SK-N-SH (cell line): ENCODE data around the gene SYPL2. TPM values are rescaled to one million over a fixed set of nuclear protein-coding genes. Genes with fewer than 3 reads are reported as not detected.

ENCODE experiments used
- CTCF ChIA-PET: fragments of 300-600, 350-600 bp; formaldehyde crosslinking; extraction: SDS; loops from one replicate; lab custom pipeline; 2021; lab: Yijun Ruan, JAX
- POLR2A ChIA-PET: fragments of 350-600 bp; sonication (Branson Sonifier 250); formaldehyde crosslinking; extraction: SDS; loops from one replicate; lab custom pipeline; 2020; ENCODE audit warnings: antibody characterized with exemption, inconsistent platforms; lab: Yijun Ruan, JAX
- DNase-seq: peaks from one replicate; pipeline ENCODE4 v3.0.0; 2012
- H2AFZ ChIP-seq: fragments of 200-600 bp; sonication (generic); 2 replicates; pipeline ENCODE4 v1.8.1; 2016; ENCODE audit warnings: antibody characterized with exemption, mild to moderate bottlenecking, low read depth
- H3F3A ChIP-seq: fragments of 200-600 bp; sonication (generic); replicated peaks from 2 replicates; pipeline ENCODE3; 2016; ENCODE audit warnings: antibody characterized with exemption, mild to moderate bottlenecking; ENCODE audit not compliant: insufficient read depth
- H3K27ac ChIP-seq, 2 experiments: fragments of 200-500 bp in 1 of 2; fragments of 200-600 bp in 1 of 2; sonication (Bioruptor generic) in 1 of 2; sonication (generic), shearing (Covaris generic) in 1 of 2; 2 replicates each; pipeline versions ENCODE4 v1.5.1 to v1.6.1; 2014 to 2016; ENCODE audit warnings: low read depth in 2 of 2, inconsistent platforms in 1 of 2, low read length in 1 of 2, mild to moderate bottlenecking in 1 of 2, mixed read lengths in 1 of 2
- H3K27me3 ChIP-seq: fragments of 200-600 bp; sonication (generic), shearing (Covaris generic); 2 replicates; pipeline ENCODE4 v1.6.1; 2016; ENCODE audit warnings: mixed run types; ENCODE audit not compliant: insufficient read depth
- H3K36me3 ChIP-seq, 2 experiments: fragments of 200-500 bp in 1 of 2; fragments of 200-600 bp in 1 of 2; sonication (Bioruptor generic) in 1 of 2; sonication (generic) in 1 of 2; replicated peaks in 1 of 2; 2 replicates each; pipeline versions ENCODE3 to v1.5.1; 2014 to 2016; ENCODE audit warnings: low read length in 1 of 2, mild to moderate bottlenecking in 1 of 2; ENCODE audit not compliant: insufficient read depth in 2 of 2, control insufficient read depth in 1 of 2
- H3K4me1 ChIP-seq, 2 experiments: fragments of 200-500 bp in 1 of 2; fragments of 200-600 bp in 1 of 2; sonication (Bioruptor generic) in 1 of 2; sonication (generic), shearing (Covaris generic) in 1 of 2; 2 replicates each; pipeline versions ENCODE4 v1.5.1 to v1.6.1; 2014 to 2016; ENCODE audit warnings: low read depth in 1 of 2, low read length in 1 of 2, mixed run types in 1 of 2; ENCODE audit not compliant: insufficient read depth in 2 of 2, control insufficient read depth in 1 of 2
- H3K4me2 ChIP-seq: fragments of 200-600 bp; sonication (generic), shearing (Covaris generic); 2 replicates; pipeline ENCODE4 v1.6.1; 2017; ENCODE audit warnings: mixed run types
- H3K4me3 ChIP-seq, 2 experiments: fragments of 200-500 bp in 1 of 2; fragments of 200-600 bp in 1 of 2; sonication (Bioruptor generic) in 1 of 2; sonication (generic), shearing (Covaris generic) in 1 of 2; 2 replicates each; pipeline versions ENCODE4 v1.5.1 to v1.8.1; 2014 to 2016; ENCODE audit warnings: low read depth in 2 of 2, inconsistent platforms in 1 of 2, low read length in 1 of 2, mild to moderate bottlenecking in 1 of 2, mixed read lengths in 1 of 2, moderate library complexity in 1 of 2
- H3K79me2 ChIP-seq: fragments of 200-600 bp; sonication (generic); 2 replicates; pipeline ENCODE4 v1.8.1; 2017; ENCODE audit warnings: mild to moderate bottlenecking; ENCODE audit not compliant: insufficient read depth
- H3K9ac ChIP-seq: fragments of 200-600 bp; sonication (generic); 2 replicates; pipeline ENCODE4 v1.6.1; 2017; ENCODE audit warnings: mixed run types
- H3K9me2 ChIP-seq: fragments of 200-600 bp; sonication (generic); 2 replicates; pipeline ENCODE4 v1.6.1; 2017; ENCODE audit warnings: mixed run types
- H3K9me3 ChIP-seq: fragments of 200-600 bp; sonication (generic); 2 replicates; pipeline ENCODE4 v1.6.1; 2017; ENCODE audit warnings: mixed run types, mild to moderate bottlenecking, moderate library complexity
- H4K20me1 ChIP-seq: fragments of 200-600 bp; sonication (generic); 2 replicates; pipeline ENCODE4 v1.6.1; 2017; ENCODE audit warnings: mild to moderate bottlenecking, mixed run types; ENCODE audit not compliant: insufficient read depth
- CHD2 ChIP-seq: fragments of 150-350 bp; IDR thresholded peaks from 2 replicates; pipeline ENCODE4 v1.6.1; 2018; ENCODE audit warnings: low read length; ENCODE audit not compliant: partially characterized antibody
- ELF1 ChIP-seq: IDR thresholded peaks from 2 replicates; pipeline ENCODE4 v1.4.0; 2012
- EP300 ChIP-seq, 2 experiments: IDR thresholded peaks; 2 replicates each; pipeline versions ENCODE4 v1.4.0 to v1.6.1; 2012; ENCODE audit warnings: borderline replicate concordance in 1 of 2, low read depth in 1 of 2, low read length in 1 of 2
- FOSL2 ChIP-seq: IDR thresholded peaks from 2 replicates; pipeline ENCODE4 v1.4.0; 2012; ENCODE audit warnings: low read depth, mild to moderate bottlenecking, moderate library complexity, borderline replicate concordance
- FOXJ3 ChIP-seq: sonication (generic); formaldehyde crosslinking; IDR thresholded peaks from 2 replicates; pipeline ENCODE4 v1.5.1; 2020; ENCODE audit warnings: mild to moderate bottlenecking, missing genetic modification reagents
- FOXM1 ChIP-seq: IDR thresholded peaks from 2 replicates; pipeline ENCODE4 v1.4.0; 2012; ENCODE audit warnings: low read depth, mild to moderate bottlenecking
- GATA2 ChIP-seq: sonication (generic); formaldehyde crosslinking; IDR thresholded peaks from 2 replicates; pipeline ENCODE4 v1.5.0; 2020; ENCODE audit warnings: mild to moderate bottlenecking, missing genetic modification reagents
- JUND ChIP-seq: IDR thresholded peaks from 2 replicates; pipeline ENCODE4 v1.4.0; 2012
- MEF2A ChIP-seq: IDR thresholded peaks from 2 replicates; pipeline ENCODE4 v1.4.0; 2012; ENCODE audit warnings: low read depth, borderline replicate concordance
- NFIC ChIP-seq: IDR thresholded peaks from 2 replicates; pipeline ENCODE4 v1.4.0; 2012; ENCODE audit warnings: borderline replicate concordance
- PBX3 ChIP-seq: IDR thresholded peaks from 2 replicates; pipeline ENCODE4; 2012
- POLR2AphosphoS5 ChIP-seq: IDR thresholded peaks from 2 replicates; pipeline ENCODE4 v1.6.1; 2012; ENCODE audit warnings: low read depth, low read length
- RAD21 ChIP-seq: IDR thresholded peaks from 2 replicates; pipeline ENCODE4 v1.6.1; 2012; ENCODE audit warnings: mild to moderate bottlenecking, low read length
- REST ChIP-seq: IDR thresholded peaks from 2 replicates; pipeline ENCODE4 v1.6.1; 2012; ENCODE audit warnings: mild to moderate bottlenecking, low read depth, low read length, moderate library complexity
- RFX5 ChIP-seq: IDR thresholded peaks from 2 replicates; pipeline ENCODE4 v1.6.1; 2012; ENCODE audit warnings: mild to moderate bottlenecking, improper control_type of control experiment, low read length
- SMC3 ChIP-seq: IDR thresholded peaks from 2 replicates; pipeline ENCODE4 v1.6.1; 2012; ENCODE audit warnings: low read depth, low read length, improper control_type of control experiment
- TCF12 ChIP-seq: IDR thresholded peaks from 2 replicates; pipeline ENCODE4 v1.4.0; 2012
- YY1 ChIP-seq: IDR thresholded peaks from 2 replicates; pipeline ENCODE4 v1.4.0; 2012; ENCODE audit warnings: low read depth, mild to moderate bottlenecking
- ZBTB33 ChIP-seq: IDR thresholded peaks from 2 replicates; pipeline ENCODE4 v1.4.0; 2012; ENCODE audit warnings: low read depth, borderline replicate concordance
- WGBS: methylation state at CpG from one replicate; pipeline ENCODE4 v1.1.6; 2017; ENCODE audit warnings: low lambda C conversion rate; 5-methylcytosine and 5-hydroxymethylcytosine counted together
- polyA plus RNA-seq, 3 experiments: library from polyadenylated mRNA; depleted of rRNA; stranded (reverse); fragments of >200 nt; gene quantifications; 2 replicates each; pipeline ENCODE4 v1.2.3, GENCODE V29; 2012

Gene SYPL2
- polyA plus RNA-seq, 1 of the 3 experiments (the other 2 are of a cell fraction), result 0.03 TPM

GRCh38 chr1:109474697-109475096, 8.4 kb downstream of the SYPL2 start:
- Histone ChIP-seq H4K20me1 (no peaks in the 10 kb centered on the region), H3K36me3 (no peaks in the 10 kb centered on the region), H3K9me2 (no peaks in the 10 kb centered on the region), H3K4me2 (no peak overlapping the region), H3K79me2 (no peaks in the 10 kb centered on the region), H3F3A (no peaks in the 10 kb centered on the region), H3K4me3 (no peak overlapping the region), H3K4me1 (no peaks in the 10 kb centered on the region; a peak in 1 of 4 replicates), H3K27ac (no peak overlapping the region), H2AFZ (no peak overlapping the region), H3K9me3 (no peaks in the 10 kb centered on the region)
- no peak for DNase-seq
- CTCF ChIA-PET, result interaction anchor here (1.5 to 2.1 kb wide), 2 partner anchors 26 to 58 kb away, joined by 3 to 10 read pairs; no protein-coding TSS in a partner anchor
- 16% methylated on average over 1 of the region's 1 CpG for WGBS
- POLR2A ChIA-PET, result no interaction called here
- no peak for TF ChIP-seq SMC3
- TF ChIP-seq JUND, result no peak
- TF ChIP-seq PBX3, result no peak
- TF ChIP-seq, all 33 proteins: peak for 0
- Histone ChIP-seq H3K27me3 (peaks cover 93% of the 10 kb centered on the region), H3K9ac (no peak overlapping the region)

GRCh38 chr1:109475261-109475660, 8.9 kb downstream of the SYPL2 start:
- H3K27me3 ChIP-seq, result peaks cover 90% of the 10 kb centered on the region
- CTCF ChIA-PET, result interaction anchor here (0.8 to 2.1 kb wide), 2 partner anchors 18 to 57 kb away, joined by 4 to 10 read pairs; partner anchors contain the start of gene CYB561D1

More at GRCh38 chr1:109475261-109475660, 8.9 kb downstream of the SYPL2 start:
- no peaks in the 10 kb centered on the region for H3K9me3 ChIP-seq
- H3K27ac ChIP-seq, result no peak overlapping the region
- H3K79me2 ChIP-seq, result no peaks in the 10 kb centered on the region
- no peak overlapping the region for H3K4me3 ChIP-seq
- H3K36me3 ChIP-seq, result no peaks in the 10 kb centered on the region
- POLR2A ChIA-PET, result no interaction called here
- TF ChIP-seq POLR2AphosphoS5, result no peak
- TF ChIP-seq CHD2, result no peak
- no peak for TF ChIP-seq NFIC
- no peak for TF ChIP-seq RAD21
- no peak for TF ChIP-seq PBX3
- no peak for TF ChIP-seq RFX5
- TF ChIP-seq EP300 (IDR thresholded peaks at IDR 0.05; ENCODE audit: borderline replicate concordance in 1 of 2, low read depth in 1 of 2, low read length in 1 of 2), result no peak
- TF ChIP-seq JUND, result no peak
- no peak for TF ChIP-seq FOSL2
- no peak for TF ChIP-seq ZBTB33
- TF ChIP-seq TCF12, result no peak
- TF ChIP-seq ELF1, result no peak
- no peak for TF ChIP-seq MEF2A
- TF ChIP-seq GATA2, result no peak
- no peak for TF ChIP-seq FOXJ3 (CRISPR knock-in tag)
- TF ChIP-seq YY1, result no peak
- no peak for TF ChIP-seq REST
- TF ChIP-seq FOXM1, result no peak
- no peaks in the 10 kb centered on the region for H3K9me2 ChIP-seq
- H3K9ac ChIP-seq, result no peak overlapping the region
- WGBS, result 52% methylated on average over 9 of the region's 9 CpGs
- H3F3A ChIP-seq, result no peaks in the 10 kb centered on the region
- H3K4me2 ChIP-seq, result no peak overlapping the region
- no peak for DNase-seq
- no peaks in the 10 kb centered on the region for H4K20me1 ChIP-seq
- no peak overlapping the region for H2AFZ ChIP-seq
- no peaks in the 10 kb centered on the region; a peak in 1 of 4 replicates for H3K4me1 ChIP-seq
